GM21360 (cell line): ENCODE results near the gene ZBED1.
A peak's percentile ranks its signal among the peaks of the same experiment; 100 is the strongest.
"Not testable (repeated sequence)": the region's sequence is repeated elsewhere in the genome, so short reads cannot be mapped to it uniquely, and the experiment has no call there.

ENCODE experiments used
- ATAC-seq: cut with Tn5 transposase; IDR thresholded peaks from one replicate; pipeline ENCODE4 v1.9.1; 2021; ENCODE audit warnings: mild to moderate bottlenecking, moderate library complexity; ENCODE audit not compliant: unreplicated experiment

ZBED1 gene

GRCh38 chrX:2500803-2501558 lies at the start of gene ZBED1, which contains the start of gene DHRSX:
TSS of gene ZBED1 (minus strand) at chrX:2500976. CDS start at chrX:2490719, 10,257 bp downstream.
TSS of gene DHRSX (minus strand) at chrX:2500976. CDS start at chrX:2500925, 51 bp downstream.
- ATAC-seq, result peak; percentile 58

- ATAC-seq, result no peak
These were observed 49.1 kb upstream of the ZBED1 start for GRCh38 chrX:2549876-2550275.

GRCh38 chrX:2548711-2549423 lies 48.1 kb upstream of the ZBED1 start:
- ATAC-seq, result no peak

DNA sequence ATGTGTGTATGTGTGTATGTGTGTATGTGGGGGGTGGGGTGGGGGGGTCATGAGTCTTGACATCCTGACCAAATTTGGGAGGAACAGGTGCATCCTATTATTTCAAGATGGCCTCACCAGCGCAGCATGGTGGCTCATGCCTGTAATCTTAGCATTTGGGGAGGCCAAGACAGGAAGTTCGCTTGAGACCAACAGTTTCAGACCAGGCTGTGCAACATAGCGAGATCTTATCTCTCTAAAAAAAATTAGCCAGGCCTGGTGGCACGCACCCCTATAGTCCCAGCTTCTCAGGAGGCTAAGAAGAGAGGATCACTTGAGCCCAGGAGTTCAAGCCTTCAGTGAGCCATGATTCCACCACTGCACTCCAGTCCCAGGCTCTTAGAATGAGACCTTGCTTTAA lies 47.0 kb upstream of the ZBED1 start:
- ATAC-seq, result no peak

DNA sequence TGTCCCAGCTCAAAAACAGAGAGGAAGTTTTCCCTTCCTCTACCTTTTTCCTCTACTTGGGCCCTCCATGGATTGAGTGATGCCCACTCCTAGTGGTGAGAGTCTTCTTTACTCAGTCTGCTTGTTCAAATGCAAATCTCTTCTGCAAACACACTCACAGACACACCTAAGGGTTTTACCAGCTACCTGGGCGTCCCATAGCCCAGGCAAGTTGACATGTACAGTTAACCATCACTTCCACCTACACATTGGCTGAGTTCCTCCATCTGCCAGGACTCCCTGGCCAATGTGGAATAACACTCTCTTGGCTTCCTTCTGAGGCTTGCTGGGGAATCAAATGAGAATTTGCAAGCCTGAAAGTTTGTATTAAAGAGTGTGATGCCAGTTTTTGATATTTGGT lies 45.7 kb upstream of the ZBED1 start:
- ATAC-seq, result no peak

- ATAC-seq, result no peak
These were observed 44.4 kb upstream of the ZBED1 start for GRCh38 chrX:2545144-2545543.

DNA sequence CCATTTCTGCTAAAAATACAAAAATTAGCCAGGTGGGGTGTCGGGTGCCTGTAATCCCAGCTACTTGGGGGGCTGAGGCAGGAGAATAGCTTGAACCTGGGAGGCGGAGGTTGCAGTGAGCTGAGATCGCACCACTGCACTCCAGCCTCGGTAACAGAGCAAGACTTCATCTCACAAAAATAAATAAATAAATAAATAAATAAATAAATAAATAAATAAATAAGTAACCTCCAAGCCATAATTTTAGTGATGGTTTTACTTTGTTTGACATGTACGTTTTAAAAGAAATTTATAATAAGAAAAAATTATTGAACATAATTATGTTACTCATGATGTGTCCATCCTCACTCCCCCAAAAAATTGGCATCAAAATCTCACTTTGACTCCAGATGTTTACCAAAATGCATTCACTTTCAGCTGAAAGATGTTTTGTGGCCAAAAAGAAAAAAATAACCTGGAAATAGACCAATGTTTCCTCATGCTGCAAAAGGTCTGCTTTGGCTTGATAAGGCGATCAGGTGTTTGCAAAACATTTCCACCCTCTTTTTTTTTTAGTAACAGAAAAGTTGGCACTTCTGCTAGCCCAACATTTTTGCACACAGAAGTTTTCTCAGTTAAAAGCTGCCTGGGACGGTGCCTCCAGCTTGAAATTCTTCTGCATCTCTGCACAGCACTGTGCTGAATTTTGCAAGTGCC lies 42.2 kb upstream of the ZBED1 start:
- ATAC-seq, result no peak

DNA sequence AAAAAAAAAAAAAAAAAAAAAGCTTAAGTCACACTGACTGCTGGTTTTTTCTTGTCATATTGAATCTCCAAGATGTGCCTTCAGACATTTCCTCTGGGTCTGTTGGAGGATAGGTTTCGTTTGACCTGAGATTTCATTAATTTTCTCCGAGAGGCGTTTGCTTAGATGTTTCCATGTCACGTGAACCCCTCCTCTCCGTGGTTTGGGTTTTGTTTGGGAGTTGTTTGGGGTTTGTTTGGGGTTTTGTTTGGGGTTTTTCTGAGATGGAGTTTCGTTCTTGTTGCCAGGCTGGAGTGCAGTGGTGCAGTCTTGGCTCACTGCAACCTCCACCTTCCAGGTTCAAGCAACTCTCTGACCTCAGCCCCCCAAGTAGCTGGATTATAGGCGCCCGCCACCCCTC lies 40.8 kb upstream of the ZBED1 start:
- ATAC-seq, result no peak

- ATAC-seq, result no peak
These were observed 39.7 kb upstream of the ZBED1 start for GRCh38 chrX:2540426-2540947.

DNA sequence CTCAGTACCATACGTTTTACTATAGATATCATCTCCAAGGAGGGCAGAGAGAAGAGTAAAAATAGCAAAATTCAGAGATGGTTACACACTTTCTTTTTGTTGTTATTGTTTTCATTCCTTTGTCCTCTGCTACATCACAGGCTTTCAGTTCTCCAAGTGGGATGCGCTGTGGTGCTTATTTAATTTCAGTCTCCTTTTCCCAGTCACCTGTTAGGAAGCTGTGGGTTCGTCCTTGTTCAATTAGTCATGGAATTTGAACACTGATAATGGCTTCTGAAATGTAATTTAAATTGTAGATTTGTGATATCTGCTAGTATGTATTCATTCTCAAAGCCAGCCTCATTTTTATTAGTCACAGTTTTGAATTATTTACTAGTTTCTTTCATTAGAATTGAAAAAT lies 38.8 kb upstream of the ZBED1 start:
- ATAC-seq, result no peak

GRCh38 chrX:2538031-2538757 lies 37.4 kb upstream of the ZBED1 start:
- no peak for ATAC-seq

DNA sequence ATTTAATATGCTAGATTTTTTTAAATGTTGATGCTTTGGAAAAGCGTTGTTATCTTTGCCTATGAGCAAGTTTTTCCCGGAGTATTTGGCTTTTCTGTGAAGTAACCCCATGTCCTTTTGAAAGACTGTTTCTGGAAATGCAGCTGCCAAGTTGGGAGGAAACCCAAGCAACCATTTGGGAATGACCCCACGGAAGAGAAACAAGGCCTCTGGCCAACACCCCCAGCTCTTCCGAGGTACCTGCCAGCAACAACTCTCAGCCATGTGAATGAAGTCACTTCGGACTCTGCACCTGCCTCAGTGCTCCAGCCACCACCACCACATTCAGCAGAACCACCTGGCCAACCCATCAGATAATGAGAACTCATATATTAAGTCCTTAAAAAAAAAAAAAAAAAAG lies 36.2 kb upstream of the ZBED1 start:
- ATAC-seq, result no peak

DNA sequence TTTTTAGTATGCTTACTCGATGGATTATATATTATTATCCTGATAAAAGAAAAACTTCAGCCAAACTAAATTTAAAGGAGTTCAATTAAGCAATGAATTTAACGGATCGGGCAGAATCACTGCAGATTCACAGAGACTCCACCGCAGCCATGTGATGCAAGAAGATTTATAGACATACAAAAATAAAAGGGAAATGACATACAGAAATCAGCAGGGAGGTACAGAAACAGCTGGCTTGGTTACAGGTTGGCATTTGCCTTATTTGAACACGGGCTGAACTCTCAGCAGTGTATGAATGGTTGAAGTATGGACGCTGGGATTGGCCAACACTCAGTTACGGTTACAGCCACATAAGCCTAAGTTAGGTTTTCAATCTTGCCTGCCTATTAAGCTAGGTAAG lies 35.4 kb upstream of the ZBED1 start:
- ATAC-seq, result no peak

DNA sequence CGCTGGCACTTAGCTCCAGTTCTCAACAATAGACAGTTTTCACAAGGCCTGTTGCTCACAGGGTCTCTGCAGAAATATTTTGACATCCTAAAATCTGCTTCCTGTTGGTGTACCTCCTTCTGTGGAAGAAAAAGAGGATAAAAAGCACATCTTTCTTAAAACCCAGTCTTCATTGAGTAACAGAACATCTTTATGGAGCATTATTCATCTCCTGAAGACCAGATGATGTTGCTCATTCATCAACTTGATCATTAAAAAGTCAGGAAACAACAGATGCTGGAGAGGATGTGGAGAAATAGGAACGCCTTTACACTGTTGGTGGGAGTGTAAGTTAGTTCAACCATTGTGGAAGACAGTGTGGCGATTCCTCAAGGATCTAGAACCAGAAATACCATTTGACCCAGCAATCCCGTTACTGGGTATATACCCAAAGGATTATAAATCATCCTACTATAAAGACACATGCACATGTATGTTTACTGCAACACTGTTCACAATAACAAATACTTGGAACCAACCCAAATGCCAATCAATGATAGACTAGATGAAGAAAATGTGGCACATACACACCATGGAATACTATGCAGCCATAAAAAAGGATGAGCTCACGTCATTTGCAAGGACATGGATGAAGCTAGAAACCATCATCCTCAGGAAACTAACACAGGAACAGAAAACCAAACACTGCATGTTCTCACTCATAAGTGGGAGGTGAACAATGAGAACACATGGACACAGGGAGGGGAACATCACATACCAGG lies 33.7 kb upstream of the ZBED1 start:
- not testable (repeated sequence) for ATAC-seq

DNA sequence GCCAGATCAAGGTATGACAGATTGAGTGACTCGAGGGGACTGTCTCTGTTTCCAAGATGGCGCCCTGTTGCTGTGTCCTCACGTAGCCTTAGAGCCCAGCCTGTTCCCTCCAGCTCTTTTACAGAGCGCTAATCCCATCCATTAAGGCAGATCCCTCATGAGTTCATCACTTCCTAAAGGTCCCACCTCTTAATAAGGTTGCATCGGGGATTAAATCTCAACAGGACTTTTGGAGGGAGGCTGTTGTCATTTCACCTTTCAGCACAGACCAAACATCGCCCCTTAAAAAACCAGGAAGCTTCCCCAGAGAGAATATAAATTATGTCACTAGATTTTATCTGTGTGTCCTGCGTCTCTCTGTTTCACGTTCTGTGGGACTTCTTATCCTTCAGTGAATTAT lies 32.6 kb upstream of the ZBED1 start:
- ATAC-seq, result no peak

- no peak for ATAC-seq
These were observed 25.6 kb upstream of the ZBED1 start for GRCh38 chrX:2526390-2526789.

DNA sequence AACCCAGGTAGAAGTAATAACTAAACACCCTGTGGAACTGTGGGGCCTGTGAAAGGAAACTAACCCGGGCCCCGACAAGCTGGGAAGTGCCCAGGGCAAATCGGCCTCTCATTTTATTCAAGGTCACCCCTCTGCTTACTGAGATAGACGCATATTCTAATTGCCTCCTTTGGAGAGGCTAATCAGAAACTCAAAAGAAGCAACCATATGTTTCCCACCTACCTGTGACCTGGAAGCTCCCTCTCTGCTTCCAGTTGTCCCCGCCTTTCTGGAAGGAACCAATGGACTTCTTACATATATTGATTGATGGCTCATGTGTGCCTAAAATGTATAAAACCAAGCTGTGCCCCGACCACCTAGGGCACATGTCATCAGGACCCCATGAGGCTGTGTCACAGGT lies 23.1 kb upstream of the ZBED1 start:
- ATAC-seq, result no peak

DNA sequence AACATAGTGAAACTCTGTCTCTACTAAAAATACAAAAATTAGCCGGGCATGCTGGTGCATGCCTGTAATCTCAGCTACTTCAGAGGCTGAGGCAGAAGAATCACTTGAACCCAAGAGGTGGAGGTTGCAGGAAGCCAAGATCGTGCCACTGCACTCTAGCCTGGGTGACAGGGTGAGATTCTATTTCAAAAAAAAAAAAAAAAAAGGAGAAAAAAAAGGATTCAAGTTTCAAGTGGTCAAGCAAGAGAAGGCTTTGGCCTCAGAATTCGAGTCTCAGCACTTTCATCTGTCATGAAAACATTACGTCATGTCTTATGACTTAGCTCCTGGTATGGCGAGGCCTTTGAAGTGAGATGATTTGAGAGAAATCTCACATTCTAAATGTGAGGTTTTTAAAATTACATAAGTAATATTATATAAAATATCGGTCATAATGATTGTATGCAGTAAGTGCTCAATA lies 21.2 kb upstream of the ZBED1 start:
- ATAC-seq, result peak; percentile 6

GRCh38 chrX:2521092-2521926 lies 20.5 kb upstream of the ZBED1 start:
- peak; percentile 77 for ATAC-seq
